NCI-H146 (cell line): ENCODE measurements around the gene SMIM22.

Source experiments
- DNase-seq: peaks from one replicate; lab custom pipeline; 2025; lab: John Stamatoyannopoulos, UW

The SMIM22 gene

DNA sequence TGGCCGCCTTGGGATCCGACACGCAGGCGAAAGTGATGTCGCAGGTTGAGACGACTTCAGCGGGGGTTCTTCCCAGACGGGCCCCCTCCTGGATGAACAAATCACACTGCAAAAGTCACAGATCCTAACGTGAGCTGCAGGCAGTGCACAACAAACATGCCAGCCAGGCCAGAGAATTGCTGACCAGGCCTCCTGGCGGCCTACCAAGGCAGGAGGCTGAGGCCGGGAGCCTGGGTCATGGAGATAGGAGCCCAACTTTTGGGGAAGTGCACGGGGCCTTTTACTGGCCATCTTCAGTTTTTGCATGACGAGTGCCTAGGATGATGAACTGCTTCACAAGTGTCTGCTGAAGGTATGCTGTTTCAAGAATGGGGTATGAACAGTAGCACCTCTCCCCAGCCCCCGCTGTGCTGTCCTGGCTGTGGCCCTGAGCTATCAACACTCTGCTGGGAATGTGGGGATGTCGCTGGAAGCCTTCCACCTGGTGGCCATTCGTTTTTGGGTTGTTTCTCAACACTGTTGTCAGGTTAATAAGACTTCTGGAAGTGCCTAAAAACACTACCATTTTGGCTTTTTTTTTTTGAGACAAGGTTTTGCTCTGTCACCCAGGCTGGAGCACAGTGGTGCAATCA lies 19.5 kb downstream of the SMIM22 start:
- no peak for DNase-seq

DNA sequence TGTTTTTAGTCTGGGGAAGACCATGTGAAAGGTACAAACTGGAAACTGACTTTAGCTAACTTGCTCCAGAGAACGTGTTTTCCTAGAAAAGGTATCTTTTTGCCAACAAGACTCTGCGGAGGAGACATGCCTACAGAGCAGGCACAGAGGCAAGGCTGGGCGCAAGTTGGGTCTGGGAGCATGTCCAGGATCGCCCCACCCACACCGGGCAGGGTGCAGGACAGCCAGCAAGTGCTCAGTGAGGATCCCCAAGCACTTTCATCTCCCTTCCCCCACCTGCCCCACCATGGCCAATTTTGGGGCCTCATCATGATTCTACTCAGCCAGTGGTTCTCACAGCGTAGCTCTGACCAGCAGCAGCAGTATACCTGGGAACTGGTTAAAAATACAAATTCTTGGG lies 25.5 kb downstream of the SMIM22 start:
- no peak for DNase-seq

DNA sequence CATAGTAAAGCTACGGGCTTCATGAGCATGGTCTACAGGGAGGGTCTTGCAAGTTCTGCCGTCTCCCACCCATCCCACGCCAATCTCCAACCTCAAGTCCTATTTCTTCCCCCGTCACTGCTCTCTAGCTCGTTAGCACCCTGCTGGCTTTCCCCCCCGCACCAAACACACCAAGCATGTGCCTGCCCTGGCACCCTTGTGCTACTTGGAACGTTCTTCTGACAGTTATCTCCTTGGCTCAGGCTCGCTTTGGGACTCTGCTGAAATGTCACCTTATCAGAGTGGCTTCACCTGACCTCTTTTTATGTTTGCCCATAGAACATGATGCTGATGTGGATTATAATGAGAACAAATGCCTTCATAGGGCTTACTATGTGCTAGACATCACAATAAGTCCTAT lies 30.0 kb downstream of the SMIM22 start:
- no peak for DNase-seq

DNA sequence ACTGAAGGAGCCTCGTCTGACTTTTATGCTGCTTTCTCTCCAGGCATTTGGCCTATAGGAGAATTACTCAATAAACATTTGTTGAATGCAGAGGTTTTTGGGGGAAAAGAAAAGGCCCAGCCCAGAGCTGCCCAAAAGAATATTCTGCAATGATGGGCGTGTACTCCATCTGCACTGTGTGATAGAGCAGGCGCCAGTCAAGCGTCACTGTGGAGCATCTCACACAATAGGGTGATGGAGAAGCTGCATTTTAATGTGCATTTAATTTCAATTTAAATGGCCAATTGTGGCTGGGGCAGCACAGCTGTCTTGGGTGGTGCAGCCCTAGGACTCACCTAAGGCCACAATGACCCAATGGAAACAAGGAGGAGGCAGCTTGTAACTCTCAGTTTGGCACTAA lies 31.4 kb downstream of the SMIM22 start:
- DNase-seq: no peak

DNA sequence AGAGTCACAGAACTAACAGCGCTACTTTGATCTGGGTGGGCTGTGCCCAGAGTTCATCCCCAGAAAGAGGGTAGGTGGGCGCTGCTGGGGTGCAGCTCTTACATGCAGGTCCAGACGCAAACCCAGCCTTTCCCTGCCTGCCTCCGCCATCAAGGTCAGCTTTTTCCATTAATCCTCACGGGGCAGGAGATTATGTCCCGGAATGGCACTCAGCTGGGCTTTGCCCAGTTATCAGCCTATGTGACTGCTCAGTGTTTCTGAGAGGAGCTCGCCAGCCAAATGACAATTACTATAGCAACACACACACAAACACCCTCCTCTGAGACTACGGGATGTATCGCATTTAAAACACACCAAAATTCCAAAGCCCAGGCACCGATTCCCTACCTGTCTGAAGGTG lies 31.8 kb downstream of the SMIM22 start:
- DNase-seq: no peak

DNA sequence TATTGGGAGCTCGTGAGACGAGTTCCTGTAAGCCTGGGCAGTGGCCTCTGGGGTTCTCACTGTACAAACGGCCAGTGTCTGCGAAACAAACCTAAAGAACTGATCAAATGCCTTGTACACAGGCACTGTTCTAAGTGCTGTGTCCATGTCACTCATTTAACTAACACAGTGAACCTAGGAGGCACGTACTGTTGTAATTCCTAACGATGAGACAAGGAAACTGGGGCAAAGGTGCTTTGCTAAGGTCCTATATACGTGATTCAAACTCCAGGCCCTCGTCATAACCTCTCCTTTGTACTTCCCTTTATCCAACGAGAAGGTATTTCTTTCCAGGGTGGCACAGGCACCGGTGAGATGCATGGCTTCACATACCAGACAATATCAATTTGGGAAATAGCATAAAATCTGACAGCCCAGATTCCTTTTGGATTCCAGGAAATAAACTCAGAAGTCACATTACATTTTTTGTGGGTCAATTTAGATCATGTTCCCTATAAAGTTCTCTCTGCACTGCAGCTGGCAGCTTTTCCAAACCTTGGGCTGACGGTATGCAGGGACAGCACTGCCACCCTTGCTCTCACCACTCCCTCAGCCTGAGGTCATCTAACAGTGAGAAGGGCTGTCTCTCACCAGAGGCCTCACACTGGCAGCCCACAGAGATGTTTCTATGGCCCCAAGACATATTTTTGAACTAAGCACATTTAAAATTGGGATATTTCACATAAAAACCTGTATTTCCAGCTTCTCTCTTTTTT lies 33.6 kb downstream of the SMIM22 start:
- no peak for DNase-seq

DNA sequence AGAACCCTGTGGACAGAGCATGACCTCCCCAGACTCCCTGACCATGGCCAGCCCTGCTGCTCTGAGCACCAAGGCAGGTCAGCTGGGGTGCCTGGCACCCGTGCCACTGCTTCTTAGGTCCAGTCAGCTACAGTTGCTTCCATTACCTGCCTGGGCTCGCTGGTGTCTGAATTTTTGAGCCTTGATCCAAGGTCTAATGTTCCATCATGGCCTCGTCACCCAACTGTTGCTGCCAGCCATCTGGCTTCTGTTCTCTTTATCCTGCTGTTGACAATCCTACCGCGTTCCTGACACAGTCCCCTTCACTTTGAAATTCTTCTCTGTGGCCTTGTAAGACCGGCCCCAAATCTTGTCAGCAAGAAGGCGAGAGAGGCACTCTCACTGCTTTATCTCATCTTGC lies 35.2 kb downstream of the SMIM22 start:
- DNase-seq: no peak

DNA sequence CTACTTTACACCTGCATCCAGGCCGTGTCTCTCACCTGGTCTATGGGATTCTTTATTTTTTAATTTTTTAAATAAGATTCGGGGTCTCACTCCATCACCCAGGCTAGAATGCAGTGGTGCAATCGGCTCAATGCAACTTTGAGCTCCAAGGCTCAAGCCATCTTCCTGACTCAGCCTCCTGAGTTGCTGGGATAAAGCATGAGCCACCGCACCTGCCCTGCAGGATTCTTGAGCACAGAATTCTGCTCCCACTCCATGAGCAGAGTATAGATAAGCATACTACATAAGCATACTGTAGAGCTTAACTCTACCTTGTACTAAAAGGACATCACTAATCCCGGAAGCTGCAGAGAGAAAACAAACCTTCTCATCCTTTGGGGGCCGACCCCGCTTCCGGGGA lies 36.4 kb downstream of the SMIM22 start:
- no peak for DNase-seq

DNA sequence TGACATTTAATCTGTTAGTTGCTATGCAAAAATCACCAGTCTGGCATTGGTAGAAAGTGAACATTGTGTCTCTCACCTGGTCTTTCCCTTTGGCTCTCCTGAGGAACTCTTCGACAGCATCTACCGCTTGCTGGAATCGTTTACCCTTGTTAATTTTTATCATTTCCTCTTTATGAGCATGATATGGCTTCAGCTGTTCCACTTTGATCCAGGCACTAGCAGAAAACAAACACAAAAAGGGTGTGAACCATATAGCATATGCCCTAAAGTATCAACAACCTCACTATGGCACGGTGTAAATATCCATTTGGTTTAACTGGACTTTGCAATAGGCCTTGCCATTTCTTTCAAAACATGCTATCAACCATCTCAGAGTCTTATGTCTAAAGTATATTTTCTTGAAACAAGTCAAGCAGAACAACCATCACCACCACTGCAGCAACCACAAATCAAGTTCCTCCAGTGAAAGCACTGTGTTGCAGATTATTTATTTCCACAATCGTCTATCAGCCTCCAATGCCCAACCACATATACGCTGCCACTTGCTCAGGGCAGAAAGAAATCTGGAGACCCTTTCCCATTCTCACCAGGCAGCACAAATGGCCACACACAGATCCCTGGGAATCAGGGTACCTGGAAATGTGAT lies 37.7 kb downstream of the SMIM22 start:
- DNase-seq: no peak

DNA sequence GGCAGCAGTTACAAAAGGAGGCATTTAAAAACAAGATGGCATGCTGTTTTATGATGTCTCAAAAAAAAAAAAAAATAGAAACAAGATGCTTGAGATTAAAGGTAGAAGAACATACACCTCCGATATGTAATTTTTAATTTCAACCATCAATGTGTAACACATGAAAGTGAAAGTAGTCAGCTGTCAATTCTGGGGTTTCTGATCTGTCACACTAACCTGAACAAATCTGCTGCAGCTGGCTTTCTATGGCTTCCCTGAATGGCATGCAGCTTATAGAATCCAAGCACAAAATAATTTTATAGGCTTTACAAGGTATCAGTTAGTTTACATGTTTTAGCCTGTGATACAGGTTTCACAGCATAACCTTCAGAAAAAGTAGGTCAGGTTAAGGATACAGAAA lies 38.4 kb downstream of the SMIM22 start:
- no peak for DNase-seq

DNA sequence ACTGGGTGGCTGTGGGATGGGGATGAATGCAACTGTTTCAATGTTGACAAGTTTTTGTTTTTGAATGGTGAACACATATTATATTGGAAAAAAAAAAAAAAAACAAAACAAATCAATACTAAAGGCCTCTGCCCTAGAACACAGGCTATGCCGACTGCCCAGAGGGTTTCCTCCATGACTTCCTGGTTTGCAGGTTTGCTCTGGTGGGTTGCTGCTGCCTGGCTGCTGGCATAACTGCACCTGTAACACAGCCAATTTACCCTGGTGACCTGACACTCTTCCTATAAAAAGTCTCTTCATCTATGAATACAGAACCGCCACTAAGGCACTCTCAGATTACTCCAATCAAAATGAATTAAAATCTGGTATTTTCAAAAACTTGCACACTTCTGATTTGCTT lies 41.6 kb downstream of the SMIM22 start:
- DNase-seq: no peak

DNA sequence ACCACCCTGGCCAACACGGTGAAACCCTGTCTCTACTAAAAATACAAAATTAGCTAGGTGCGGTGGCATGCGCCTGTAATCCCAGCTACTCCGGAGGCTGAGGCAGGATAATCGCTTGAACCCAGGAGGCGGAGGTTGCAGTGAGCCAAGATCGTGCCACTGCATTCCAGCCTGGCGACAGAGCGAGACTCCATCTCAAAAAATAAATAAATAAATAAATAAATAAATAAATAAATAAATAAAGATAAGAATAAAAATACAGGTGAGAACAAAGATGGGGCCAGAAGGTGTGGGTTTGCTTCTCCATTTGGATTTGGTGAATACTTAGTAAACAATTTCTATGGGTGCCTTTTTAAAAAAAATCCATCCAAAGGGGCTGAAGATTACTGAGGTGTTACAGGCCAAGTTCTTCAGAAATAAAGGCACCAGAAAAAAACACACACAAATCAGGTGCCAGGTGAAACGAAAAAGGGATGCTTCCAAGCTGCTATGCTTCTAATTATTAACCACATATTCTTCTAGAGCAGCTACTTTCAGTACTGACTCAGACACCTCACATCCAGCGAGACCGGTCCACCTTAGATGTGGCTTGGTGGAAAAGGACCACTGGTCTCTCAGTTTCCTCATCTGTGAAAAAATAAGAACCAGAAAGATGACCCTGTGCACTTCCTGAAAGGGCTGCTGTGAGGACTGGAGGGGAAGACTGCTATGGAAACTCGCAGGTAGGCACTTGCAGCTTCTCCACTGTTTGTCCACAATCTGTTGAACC lies 42.7 kb downstream of the SMIM22 start:
- no peak for DNase-seq

DNA sequence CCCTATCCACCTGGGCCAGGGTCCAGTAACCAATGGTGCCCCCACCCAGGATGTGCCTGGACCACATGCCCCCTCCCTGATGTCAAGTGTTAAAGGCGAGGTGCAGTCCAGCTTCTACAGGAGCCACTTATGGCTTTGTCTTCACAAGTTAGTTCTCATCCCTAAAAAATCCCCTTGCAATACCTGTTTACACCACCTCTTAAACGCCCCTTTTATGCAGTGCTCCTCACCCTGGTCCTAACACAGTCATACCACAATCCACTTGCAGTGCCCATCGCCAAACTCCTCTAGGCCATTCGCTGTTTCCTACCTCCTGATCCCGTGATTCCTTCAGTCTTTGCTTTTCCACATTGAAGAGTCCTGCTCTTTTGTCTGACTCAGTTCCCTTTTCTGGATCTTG lies 44.8 kb downstream of the SMIM22 start:
- no peak for DNase-seq

DNA sequence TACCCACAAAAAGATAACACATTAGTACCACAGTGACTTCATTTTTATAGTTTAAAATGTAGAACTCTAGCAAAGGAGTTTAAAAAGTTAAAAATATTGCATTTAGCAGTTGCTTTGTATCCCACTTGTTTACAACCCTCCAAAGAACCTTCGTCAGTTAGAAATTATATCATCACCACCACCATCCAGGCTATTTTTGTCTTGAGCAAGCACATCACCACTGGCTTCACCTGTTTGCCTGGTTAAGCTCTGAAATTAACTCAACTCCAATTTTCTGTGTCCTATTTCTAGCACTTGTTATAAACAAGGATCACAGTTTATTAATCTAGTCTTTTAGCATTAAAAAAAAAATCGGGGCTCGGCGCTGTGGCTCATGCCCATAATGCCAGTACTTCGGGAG lies 45.8 kb downstream of the SMIM22 start:
- DNase-seq: no peak
